ENCODE measurements around the gene VPS16. TPM values are rescaled to one million over a fixed set of nuclear protein-coding genes. Genes with fewer than 3 reads are reported as not detected.
A peak's percentile ranks its signal among the peaks of the same experiment; 100 is the strongest.

The VPS16 gene
- total and polyA plus RNA-seq, 2 of the 4 experiments (the other 2 are of a cell fraction), result 38.7 to 48.0 TPM

DNA sequence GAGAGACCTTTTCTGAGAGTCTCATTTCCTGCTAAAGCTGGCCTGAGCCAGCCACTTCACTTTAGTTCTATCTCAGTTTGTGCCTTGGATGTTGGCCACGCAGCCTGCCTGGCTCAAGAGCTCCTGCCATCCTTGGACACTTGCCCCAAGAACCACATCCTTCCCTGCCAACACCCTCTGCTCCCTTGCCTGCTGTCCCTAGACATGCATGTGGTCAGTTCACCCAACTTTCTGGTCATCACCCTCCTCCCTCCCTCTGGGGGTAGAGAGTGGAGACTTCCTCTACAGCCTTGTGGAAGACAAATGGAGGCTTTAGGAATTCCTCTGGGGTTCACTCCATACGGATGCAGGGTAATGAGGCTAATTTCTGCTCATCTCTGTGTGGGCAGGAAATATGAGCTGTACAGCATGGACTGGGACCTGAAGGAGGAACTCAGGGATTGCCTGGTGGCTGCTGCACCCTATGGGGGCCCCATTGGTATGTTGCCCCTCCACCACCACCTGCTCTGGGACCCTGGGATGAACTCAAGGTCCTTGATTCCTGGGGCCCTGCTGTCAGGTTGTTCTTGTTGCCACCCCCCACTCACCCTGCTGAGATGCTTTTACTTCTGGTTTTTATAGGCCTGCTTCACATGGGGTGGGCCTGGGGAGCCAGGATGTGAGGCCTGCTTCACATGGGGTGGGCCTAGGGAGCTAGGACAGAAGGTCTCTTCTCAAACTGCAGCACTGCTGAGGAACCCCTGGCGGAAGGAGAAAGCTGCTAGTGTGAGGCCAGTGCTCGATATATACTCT lies 19.0 kb downstream of the VPS16 start (continued):
- TF ChIP-seq CEBPB (IDR thresholded peaks at IDR 0.05; ENCODE audit: low read depth, low read length), result no peak

DNA sequence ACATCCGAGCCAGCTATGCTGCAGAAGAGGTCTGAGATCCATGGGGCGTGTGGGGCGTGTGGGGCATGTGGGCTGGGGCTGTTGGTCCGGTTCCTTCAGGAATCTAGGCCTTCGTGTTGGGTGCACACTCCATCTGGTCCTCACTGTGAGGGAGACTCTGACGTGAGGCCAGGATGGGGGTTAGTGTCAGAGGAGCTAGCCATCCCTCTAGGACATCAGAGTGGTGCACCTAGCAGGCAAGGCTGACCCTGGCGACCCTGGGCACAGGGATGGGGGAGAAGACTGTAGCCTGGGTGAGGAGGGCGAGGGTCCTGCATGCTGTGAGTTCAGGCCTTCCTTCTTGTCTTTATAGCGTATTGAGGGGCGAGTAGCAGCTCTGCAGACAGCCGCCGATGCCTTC lies 24.1 kb downstream of the VPS16 start:
- H3K27me3 ChIP-seq (ENCODE audit: control insufficient read depth, insufficient read depth, low read length), result no peaks in the 10 kb centered on the region
- no peaks in the 10 kb centered on the region for H3K9me3 ChIP-seq (ENCODE audit: control insufficient read depth, insufficient read depth, low read length)
- no peak overlapping the region for H4K8ac ChIP-seq (ENCODE audit: low read depth in 2 of 2, low read length in 2 of 2)
- H3K56ac ChIP-seq (ENCODE audit: extremely low read depth, insufficient read depth, low read length), result no peak overlapping the region
- H3K9me1 ChIP-seq (ENCODE audit: insufficient read depth, low read length), result peaks cover 8% of the 10 kb centered on the region; the same call in 1 of the 2 replicates
- H4K5ac ChIP-seq (ENCODE audit: low read depth, low read length), result no peak overlapping the region
- dilution Hi-C loops (cut with HindIII; ENCODE audit: low sequenced_read_pairs, unreplicated experiment) (no loop called here), intact Hi-C loops (cut with micrococcal nuclease) (no loop called here), in situ Hi-C loops (cut with MboI; ENCODE audit: low sequenced_read_pairs) (no loop called here)
- peaks cover 63% of the 10 kb centered on the region for H3K36me3 ChIP-seq (ENCODE audit: control insufficient read depth, insufficient read depth, low read length)
- no peak overlapping the region for H2BK20ac ChIP-seq (ENCODE audit: low read depth, low read length)
- H3K14ac ChIP-seq (replicated peaks; ENCODE audit: low read depth, low read length), result no peak overlapping the region
- H2AFZ ChIP-seq (replicated peaks; ENCODE audit: low read length, poor library complexity), result no peak overlapping the region
- H4K91ac ChIP-seq (ENCODE audit: insufficient read depth, low read depth, low read length), result no peak overlapping the region
- H3K27ac ChIP-seq (ENCODE audit: insufficient read depth, low read length), result no peak overlapping the region
- BruUV-seq (replicated peaks), result TSS peak; percentile 68
- no peak overlapping the region for H3K4me2 ChIP-seq (ENCODE audit: low read depth, low read length)
- H3K9ac ChIP-seq (ENCODE audit: low read depth, low read length), result no peak overlapping the region
- H2BK5ac ChIP-seq (ENCODE audit: low read depth, low read length, poor library complexity, severe bottlenecking), result no peak overlapping the region
- no peak overlapping the region for H3K23ac ChIP-seq (ENCODE audit: low read depth, low read length)
- H3K18ac ChIP-seq (ENCODE audit: low read depth, low read length), result no peak overlapping the region
- WGBS, 2 experiments (ENCODE audit: extremely low coverage in 2 of 2, insufficient read length in 1 of 2), result 97% methylated on average over 7 of the region's 12 CpGs; no CpG with 5 or more reads in 1 of the 2 experiments
- H3K4me1 ChIP-seq (ENCODE audit: control insufficient read depth, insufficient read depth, low read length), result no peaks in the 10 kb centered on the region
- no peak overlapping the region for H3K4ac ChIP-seq (ENCODE audit: low read depth, low read length)
- CTCF ChIA-PET, result no interaction called here
- no peak overlapping the region for H2BK15ac ChIP-seq (ENCODE audit: low read depth, low read length)
- no peak for ATAC-seq (ENCODE audit: low read depth)
- H2AK9ac ChIP-seq (replicated peaks; ENCODE audit: low read depth, low read length, poor library complexity), result no peak overlapping the region
- no peak for DNase-seq
- no peak overlapping the region for H2BK120ac ChIP-seq (ENCODE audit: low read depth, low read length)
- H2AK5ac ChIP-seq (ENCODE audit: low read depth, low read length), result no peak overlapping the region
- POLR2A ChIA-PET (ENCODE audit: unreplicated experiment), result no interaction called here
- H4K20me1 ChIP-seq (ENCODE audit: insufficient read depth, low read length), result peaks cover 3% of the 10 kb centered on the region; the same call in 1 of the 2 replicates
- no peak overlapping the region for H3K4me3 ChIP-seq (ENCODE audit: insufficient read depth, low read depth, low read length)
- H3K79me1 ChIP-seq (ENCODE audit: low read depth in 1 of 2, low read length in 2 of 2), result peaks cover 0 to 13% of the 10 kb centered on the region in 2 experiments; a peak in 2 of 4 replicates
- TF ChIP-seq CEBPB (IDR thresholded peaks at IDR 0.05; ENCODE audit: low read depth, low read length) (no peak), CHD1 (IDR thresholded peaks at IDR 0.05; ENCODE audit: low read depth, low read length) (no peak), MAZ (IDR thresholded peaks at IDR 0.05; ENCODE audit: borderline replicate concordance, low read depth, low read length) (no peak), NFE2L2 (IDR thresholded peaks at IDR 0.05; ENCODE audit: low read depth, low read length) (no peak), MAFK (IDR thresholded peaks at IDR 0.05; ENCODE audit: low read depth, low read length) (no peak), POLR2A (IDR thresholded peaks at IDR 0.05; ENCODE audit: low read depth, low read length) (no peak), SMC3 (IDR thresholded peaks at IDR 0.05; ENCODE audit: low read depth, low read length) (no peak), FOS (IDR thresholded peaks at IDR 0.05; ENCODE audit: low read depth, low read length) (no peak), RAD21 (IDR thresholded peaks at IDR 0.05; ENCODE audit: low read length) (no peak), MXI1 (IDR thresholded peaks at IDR 0.05; ENCODE audit: borderline replicate concordance, low read depth, low read length) (no peak), BHLHE40 (IDR thresholded peaks at IDR 0.05; ENCODE audit: low read depth, low read length) (no peak), RFX5 (IDR thresholded peaks at IDR 0.05; ENCODE audit: low read depth, low read length) (no peak), RCOR1 (IDR thresholded peaks at IDR 0.05; ENCODE audit: insufficient replicate concordance, low read length) (no peak)
- TF ChIP-seq, protein P1, sequence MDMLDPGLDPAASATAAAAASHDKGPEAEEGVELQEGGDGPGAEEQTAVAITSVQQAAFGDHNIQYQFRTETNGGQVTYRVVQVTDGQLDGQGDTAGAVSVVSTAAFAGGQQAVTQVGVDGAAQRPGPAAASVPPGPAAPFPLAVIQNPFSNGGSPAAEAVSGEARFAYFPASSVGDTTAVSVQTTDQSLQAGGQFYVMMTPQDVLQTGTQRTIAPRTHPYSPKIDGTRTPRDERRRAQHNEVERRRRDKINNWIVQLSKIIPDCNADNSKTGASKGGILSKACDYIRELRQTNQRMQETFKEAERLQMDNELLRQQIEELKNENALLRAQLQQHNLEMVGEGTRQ (IDR thresholded peaks at IDR 0.05; ENCODE audit: low read depth, low read length), result no peak
- TF ChIP-seq, protein P2, sequence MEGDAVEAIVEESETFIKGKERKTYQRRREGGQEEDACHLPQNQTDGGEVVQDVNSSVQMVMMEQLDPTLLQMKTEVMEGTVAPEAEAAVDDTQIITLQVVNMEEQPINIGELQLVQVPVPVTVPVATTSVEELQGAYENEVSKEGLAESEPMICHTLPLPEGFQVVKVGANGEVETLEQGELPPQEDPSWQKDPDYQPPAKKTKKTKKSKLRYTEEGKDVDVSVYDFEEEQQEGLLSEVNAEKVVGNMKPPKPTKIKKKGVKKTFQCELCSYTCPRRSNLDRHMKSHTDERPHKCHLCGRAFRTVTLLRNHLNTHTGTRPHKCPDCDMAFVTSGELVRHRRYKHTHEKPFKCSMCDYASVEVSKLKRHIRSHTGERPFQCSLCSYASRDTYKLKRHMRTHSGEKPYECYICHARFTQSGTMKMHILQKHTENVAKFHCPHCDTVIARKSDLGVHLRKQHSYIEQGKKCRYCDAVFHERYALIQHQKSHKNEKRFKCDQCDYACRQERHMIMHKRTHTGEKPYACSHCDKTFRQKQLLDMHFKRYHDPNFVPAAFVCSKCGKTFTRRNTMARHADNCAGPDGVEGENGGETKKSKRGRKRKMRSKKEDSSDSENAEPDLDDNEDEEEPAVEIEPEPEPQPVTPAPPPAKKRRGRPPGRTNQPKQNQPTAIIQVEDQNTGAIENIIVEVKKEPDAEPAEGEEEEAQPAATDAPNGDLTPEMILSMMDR (conservative IDR thresholded peaks at IDR 0.05; ENCODE audit: low read depth, low read length), result no peak
